ENCODE data around the gene KRT83. TPM values are rescaled to one million over a fixed set of nuclear protein-coding genes. Genes with fewer than 3 reads are reported as not detected.
A peak's percentile ranks its signal among the peaks of the same experiment; 100 is the strongest.

KRT83 gene
- polyA plus RNA-seq, 6 donors from 2014 or later, result not detected

- Mint-ChIP-seq H3K4me3 (peak overlapping the region in 1 of 8 donors; percentile 26), H3K27me3 (peaks cover 28 to 53% (median 52%) of the 10 kb centered on the region in 3 donors), H3K36me3 (no peaks in the 10 kb centered on the region), H3K9me3 (no peaks in the 10 kb centered on the region), H3K27ac (no peak overlapping the region), H3K4me1 (peaks cover 4 to 6% (median 4%) of the 10 kb centered on the region in 3 donors)
- ATAC-seq (ENCODE audit: low read depth in 2 of 2) (no peak), DNase-seq (no peak)
Observed at GRCh38 chr12:52279422-52280318, 41.5 kb downstream of the KRT83 start.

DNA sequence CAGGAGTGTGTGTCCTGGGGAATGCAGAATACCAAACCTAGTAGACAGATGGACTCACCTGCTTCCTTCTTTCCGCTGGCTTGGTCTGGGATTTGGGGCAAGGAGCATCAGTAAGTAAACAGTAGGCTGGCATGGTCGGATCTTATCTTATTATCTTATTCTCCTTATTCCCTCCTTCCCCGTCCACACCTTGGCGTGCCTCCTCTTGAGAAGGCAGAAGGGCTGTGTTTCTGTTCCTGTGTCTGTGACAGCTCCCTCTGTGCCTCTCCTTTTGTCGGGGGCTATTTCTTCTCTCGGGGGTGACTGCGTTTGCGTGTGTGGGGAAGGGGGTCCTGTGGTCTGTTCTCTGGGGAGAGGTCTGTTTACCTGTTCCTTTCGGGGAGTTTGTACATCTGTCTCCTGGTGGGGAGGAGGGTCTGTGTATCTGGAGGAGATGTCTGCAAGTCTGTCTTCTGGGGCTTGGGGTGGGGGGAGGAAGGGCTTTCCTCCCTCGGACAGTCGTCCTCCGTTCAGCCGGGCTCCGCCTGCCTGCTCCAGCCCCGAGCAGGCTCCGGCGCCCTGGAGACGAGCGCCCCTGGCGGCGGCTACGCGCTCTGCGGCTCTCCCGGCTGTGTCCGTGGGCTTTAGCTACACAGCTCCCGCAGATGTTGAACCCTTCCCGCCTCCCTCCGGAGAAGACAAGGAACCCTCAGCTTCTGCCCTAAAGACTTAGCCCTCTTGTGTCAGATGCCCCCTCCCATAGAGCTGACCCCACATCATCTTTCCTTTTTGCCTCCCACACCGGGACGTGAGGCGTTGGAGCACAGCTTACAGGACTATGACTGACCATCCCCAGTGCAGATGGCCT is 42.4 kb downstream of the KRT83 start:
- Mint-ChIP-seq H3K27me3 (peaks cover 34 to 61% (median 61%) of the 10 kb centered on the region in 3 donors), H3K4me1 (peaks cover 4 to 6% (median 4%) of the 10 kb centered on the region in 3 donors), H3K9me3 (no peaks in the 10 kb centered on the region), H3K4me3 (peak overlapping the region in 2 of 8 donors; percentile 13 to 23), H3K27ac (peak overlapping the region in 1 of 6 donors; percentile 26), H3K36me3 (no peaks in the 10 kb centered on the region)
- ATAC-seq (ENCODE audit: low read depth in 2 of 2) (peak; percentile 67 to 74), DNase-seq (peak; percentile 28)

GRCh38 chr12:52277486-52278245 is 43.5 kb downstream of the KRT83 start:
- peaks cover 44 to 64% (median 61%) of the 10 kb centered on the region in 3 donors for H3K27me3 Mint-ChIP-seq
- no peak overlapping the region for H3K27ac Mint-ChIP-seq
- DNase-seq, result no peak
- H3K9me3 Mint-ChIP-seq, result no peaks in the 10 kb centered on the region
- H3K36me3 Mint-ChIP-seq, result no peaks in the 10 kb centered on the region
- no peak overlapping the region for H3K4me3 Mint-ChIP-seq
- no peak for ATAC-seq (ENCODE audit: low read depth in 2 of 2)
- peaks cover 4 to 6% (median 4%) of the 10 kb centered on the region in 3 donors for H3K4me1 Mint-ChIP-seq

DNA sequence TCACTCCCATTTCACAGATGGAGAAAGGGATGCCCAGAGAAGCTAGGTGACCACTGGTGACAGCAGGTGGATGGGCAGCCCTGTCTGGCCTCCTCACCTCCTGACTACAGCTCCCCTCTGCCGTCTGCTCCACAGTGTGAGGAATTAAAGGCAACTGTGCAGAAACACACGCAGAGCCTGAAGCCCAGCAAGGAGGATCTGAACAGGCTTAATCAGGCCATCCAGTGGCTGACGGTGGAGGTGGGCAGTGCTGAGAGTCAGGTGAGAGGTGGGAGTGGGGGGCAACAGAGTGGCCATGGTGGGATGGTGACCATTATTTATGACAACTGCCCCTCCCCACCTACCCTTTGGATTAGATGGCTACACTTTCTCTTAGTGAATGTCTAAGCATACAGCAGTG is 45.5 kb downstream of the KRT83 start:
- Mint-ChIP-seq H3K4me3 (no peak overlapping the region), H3K27ac (peak overlapping the region in 1 of 6 donors; percentile 31), H3K27me3 (peaks cover 44 to 76% (median 71%) of the 10 kb centered on the region in 3 donors), H3K9me3 (no peaks in the 10 kb centered on the region), H3K4me1 (peaks cover 4 to 6% (median 4%) of the 10 kb centered on the region in 3 donors), H3K36me3 (no peaks in the 10 kb centered on the region)
- DNase-seq (no peak), ATAC-seq (ENCODE audit: low read depth in 2 of 2) (no peak)

- Mint-ChIP-seq H3K27me3 (peaks cover 37 to 76% (median 70%) of the 10 kb centered on the region in 3 donors), H3K27ac (peak within 1 kb of the TSS in 2 of 6 donors; percentile 31 to 40), H3K9me3 (no peaks in the 10 kb centered on the region), H3K36me3 (no peaks in the 10 kb centered on the region), H3K4me1 (peaks cover 4 to 6% (median 4%) of the 10 kb centered on the region in 3 donors), H3K4me3 (peak within 1 kb of the TSS in 1 of 8 donors; percentile 44)
- no peak for DNase-seq
- ATAC-seq (ENCODE audit: low read depth in 2 of 2), result no peak
Observed at GRCh38 chr12:52274521-52275120, 46.6 kb downstream of the KRT83 start, which contains the start of gene KRT86. KRT86 (plus strand) TSS chr12:52274645; CDS start chr12:52301917, 27,272 bp downstream.

DNA sequence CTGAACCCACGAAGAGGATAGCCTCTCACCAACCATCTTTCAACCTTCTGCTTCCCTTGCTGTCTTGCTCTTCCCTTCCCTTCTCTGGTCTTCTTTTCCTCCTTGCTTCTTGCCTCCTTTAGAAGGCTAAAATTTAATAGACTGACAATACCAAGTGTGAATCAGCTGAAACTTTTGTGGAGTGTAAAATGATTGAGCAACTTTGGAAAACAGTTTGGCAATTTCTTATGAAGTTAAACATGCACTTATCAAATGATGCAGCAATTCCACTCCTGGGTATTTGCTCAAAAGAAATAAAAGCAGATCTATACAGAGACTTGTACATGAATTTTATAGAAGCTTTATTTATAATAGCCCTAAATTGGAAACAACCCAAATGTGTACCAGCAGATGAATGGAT is 50.0 kb downstream of the KRT83 start:
- Mint-ChIP-seq H3K27me3 (peaks cover 30 to 54% (median 51%) of the 10 kb centered on the region in 3 donors), H3K4me3 (no peak overlapping the region), H3K9me3 (peaks cover 0 to 3% (median 0%) of the 10 kb centered on the region in 7 donors), H3K4me1 (no peaks in the 10 kb centered on the region), H3K36me3 (no peaks in the 10 kb centered on the region), H3K27ac (no peak overlapping the region)
- ATAC-seq (ENCODE audit: low read depth in 2 of 2) (no peak), DNase-seq (no peak)

GRCh38 chr12:52270541-52271070 is 50.6 kb downstream of the KRT83 start:
- Mint-ChIP-seq H3K27ac (no peak overlapping the region), H3K9me3 (peaks cover 0 to 3% (median 0%) of the 10 kb centered on the region in 7 donors), H3K27me3 (peaks cover 28 to 48% (median 47%) of the 10 kb centered on the region in 3 donors), H3K4me3 (no peak overlapping the region), H3K4me1 (no peaks in the 10 kb centered on the region), H3K36me3 (no peaks in the 10 kb centered on the region)
- ATAC-seq (ENCODE audit: low read depth in 2 of 2) (no peak), DNase-seq (no peak)

- Mint-ChIP-seq H3K4me1 (no peaks in the 10 kb centered on the region), H3K36me3 (no peaks in the 10 kb centered on the region), H3K9me3 (peaks cover 0 to 7% (median 0%) of the 10 kb centered on the region in 7 donors), H3K4me3 (no peak overlapping the region), H3K27ac (no peak overlapping the region), H3K27me3 (peaks cover 22 to 38% (median 36%) of the 10 kb centered on the region in 3 donors)
- DNase-seq (no peak), ATAC-seq (ENCODE audit: low read depth in 2 of 2) (no peak)
Observed at GRCh38 chr12:52268212-52268611, 53.0 kb downstream of the KRT83 start.

DNA sequence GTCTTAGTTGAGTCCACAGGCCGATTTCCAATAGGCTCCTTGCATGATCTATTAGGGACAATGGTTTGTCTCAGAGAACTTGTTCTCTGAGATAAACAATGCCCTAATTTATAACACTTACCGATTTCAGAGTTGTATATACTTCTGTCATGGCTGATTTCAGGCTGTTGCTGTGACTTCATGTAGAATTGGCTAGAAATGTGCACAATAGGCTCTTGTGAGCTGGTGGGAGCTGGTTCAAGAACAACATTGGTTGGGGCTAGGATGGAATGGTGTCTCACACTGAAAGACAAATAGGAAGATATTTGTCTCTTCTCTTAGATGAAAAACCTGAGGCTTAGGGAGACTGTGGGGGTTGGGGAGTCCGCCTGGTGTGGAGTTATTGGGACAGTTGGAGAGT is 53.5 kb downstream of the KRT83 start:
- peaks cover 0 to 7% (median 2%) of the 10 kb centered on the region in 7 donors for H3K9me3 Mint-ChIP-seq
- H3K4me3 Mint-ChIP-seq, result no peak overlapping the region
- no peak for DNase-seq
- no peak for ATAC-seq (ENCODE audit: low read depth in 2 of 2)
- peaks cover 22 to 39% (median 36%) of the 10 kb centered on the region in 3 donors for H3K27me3 Mint-ChIP-seq
- no peaks in the 10 kb centered on the region for H3K4me1 Mint-ChIP-seq
- no peak overlapping the region for H3K27ac Mint-ChIP-seq
- H3K36me3 Mint-ChIP-seq, result no peaks in the 10 kb centered on the region

- no peak overlapping the region for H3K27ac Mint-ChIP-seq
- peaks cover 0 to 8% (median 2%) of the 10 kb centered on the region in 7 donors for H3K9me3 Mint-ChIP-seq
- no peaks in the 10 kb centered on the region for H3K4me1 Mint-ChIP-seq
- peak overlapping the region in 1 of 8 donors; percentile 71 for H3K4me3 Mint-ChIP-seq
- H3K36me3 Mint-ChIP-seq, result no peaks in the 10 kb centered on the region
- H3K27me3 Mint-ChIP-seq, result peaks cover 27 to 44% (median 41%) of the 10 kb centered on the region in 3 donors
- DNase-seq (no peak), ATAC-seq (ENCODE audit: low read depth in 2 of 2) (no peak)
Observed at GRCh38 chr12:52267266-52267665, 53.9 kb downstream of the KRT83 start.

DNA sequence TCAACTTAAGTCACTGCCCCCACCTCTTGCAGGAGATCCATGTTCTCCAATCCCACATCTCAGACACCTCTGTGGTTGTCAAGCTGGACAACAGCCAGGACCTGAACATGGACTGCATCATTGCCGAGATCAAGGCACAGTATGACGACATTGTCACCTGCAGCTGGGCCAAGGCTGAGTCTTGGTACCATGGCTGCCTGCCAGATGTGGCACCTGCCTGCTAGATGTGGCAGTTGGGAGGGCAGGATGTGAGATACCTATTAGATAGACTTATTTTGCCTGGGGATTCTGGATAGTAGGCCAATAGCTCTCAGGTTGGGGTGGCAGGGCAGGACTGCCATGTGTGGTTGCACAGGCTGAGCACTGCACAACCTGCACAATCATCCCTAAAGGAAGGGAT is 54.7 kb downstream of the KRT83 start:
- no peak overlapping the region for H3K27ac Mint-ChIP-seq
- peaks cover 34 to 51% (median 42%) of the 10 kb centered on the region in 3 donors for H3K27me3 Mint-ChIP-seq
- peaks cover 0 to 10% (median 2%) of the 10 kb centered on the region in 7 donors for H3K9me3 Mint-ChIP-seq
- H3K4me1 Mint-ChIP-seq, result no peaks in the 10 kb centered on the region
- DNase-seq (no peak), ATAC-seq (ENCODE audit: low read depth in 2 of 2) (no peak)
- H3K4me3 Mint-ChIP-seq, result no peak overlapping the region
- H3K36me3 Mint-ChIP-seq, result peaks cover 0 to under 1% of the 10 kb centered on the region in 2 donors

DNA sequence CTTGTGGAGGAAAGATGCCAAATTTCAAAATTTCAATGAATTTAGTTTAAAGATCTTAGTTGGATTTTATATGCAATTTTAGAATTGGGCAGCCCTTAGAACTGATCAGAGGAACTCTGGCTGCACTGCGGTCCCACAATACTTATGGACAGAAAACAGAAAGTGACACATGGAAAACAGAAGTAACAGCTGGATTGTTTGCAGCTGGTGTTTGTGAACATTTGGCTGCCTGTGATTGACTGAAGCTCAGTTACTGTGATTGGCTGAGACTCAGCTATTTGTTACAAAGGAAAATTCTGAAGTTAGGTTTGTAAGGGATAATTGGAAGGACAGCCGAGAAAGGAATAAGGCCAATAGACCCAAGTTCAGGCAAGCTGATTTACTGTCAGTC is 56.8 kb downstream of the KRT83 start:
- DNase-seq (no peak), ATAC-seq (ENCODE audit: low read depth in 2 of 2) (no peak)
- peaks cover under 1 to 3% of the 10 kb centered on the region in 2 donors for H3K36me3 Mint-ChIP-seq
- no peaks in the 10 kb centered on the region for H3K4me1 Mint-ChIP-seq
- H3K9me3 Mint-ChIP-seq, result peaks cover 0 to 10% (median 2%) of the 10 kb centered on the region in 7 donors
- H3K27me3 Mint-ChIP-seq, result peaks cover 47 to 57% (median 51%) of the 10 kb centered on the region in 3 donors
- H3K27ac Mint-ChIP-seq, result no peak overlapping the region
- no peak overlapping the region for H3K4me3 Mint-ChIP-seq
